Right lobe of liver (tissue), 6 donors: ENCODE results near the gene TRHDE. TPM values are rescaled to one million over a fixed set of nuclear protein-coding genes. Genes with fewer than 3 reads are reported as not detected.

Source experiments
- ATAC-seq, 4 donors: fragments of 200-7000 bp; cut with Tn5 transposase; one replicate each; pipeline ENCODE4 v1.9.1; 2020; ENCODE audit warnings: mild to moderate bottlenecking in 4 of 4, moderate library complexity in 4 of 4
- DNase-seq, 3 donors: peaks; one replicate each; pipeline ENCODE4 v3.0.0-alpha.2; 2020
- H3K27ac ChIP-seq, 3 donors: fragments of 200-600 bp; one replicate each; pipeline ENCODE4 v1.8.0; 2022
- H3K27me3 ChIP-seq, 2 donors: fragments of 200-600 bp; one replicate each; pipeline ENCODE4 v1.8.0; 2022
- H3K36me3 ChIP-seq, 4 donors: fragments of 200-600 bp; sonication (generic) in 1 of 4; one replicate each; pipeline versions ENCODE4 v1.5.1 to v1.8.0; 2017 to 2022; ENCODE audit warnings: control low read depth in 1 of 4
- H3K4me1 ChIP-seq, 4 donors: fragments of 200-600 bp; sonication (generic) in 1 of 4; one replicate each; pipeline versions ENCODE4 v1.5.1 to v1.8.0; 2017 to 2022; ENCODE audit warnings: control low read depth in 1 of 4
- H3K4me3 ChIP-seq, 3 donors: fragments of 200-600 bp; one replicate each; pipeline ENCODE4 v1.8.0; 2022
- H3K9me3 ChIP-seq, 4 donors: fragments of 200-600 bp; sonication (generic) in 1 of 4; one replicate each; pipeline versions ENCODE4 v1.5.1 to v1.8.0; 2017 to 2022; ENCODE audit warnings: control low read depth in 1 of 4
- CTCF ChIP-seq, 4 donors: fragments of 200-600 bp in 3 of 4; fragments of 450-650 bp in 1 of 4; IDR thresholded peaks; one replicate each; pipeline versions ENCODE4 v1.5.1 to v1.8.0; 2016 to 2022; ENCODE audit warnings: antibody characterized with exemption in 4 of 4, mild to moderate bottlenecking in 2 of 4
- POLR2A ChIP-seq: fragments of 450-650 bp; IDR thresholded peaks from one replicate; pipeline ENCODE4 v1.6.1; 2017; ENCODE audit warnings: antibody characterized with exemption, mild to moderate bottlenecking
- WGBS: methylation state at CpG from one replicate; pipeline ENCODE4 v1.1.6; 2018; ENCODE audit warnings: low coverage, low lambda C conversion rate; ENCODE audit not compliant: insufficient coverage; ENCODE audit errors: missing lambda C conversion rate; 5-methylcytosine and 5-hydroxymethylcytosine counted together
- intact Hi-C, 2 donors: fragments of 100-400 bp; cut with DNase I; formaldehyde crosslinking; loops; one replicate each; pipeline versions ENCODE4 v1.11.2 to v1.14.1; 2022
- total RNA-seq, 6 experiments: library from RNA; depleted of rRNA in 2 of 6; stranded (reverse); fragments of >200 nt in 2 of 6; fragmentation: NEBNext Ultra II Directional in 3 of 6; extraction: Animal tissue kit (Norgen Biotek cat#: 25700) in 3 of 6; gene quantifications; one replicate each; pipeline versions ENCODE4 v1.1.0 to v1.2.4, GENCODE V29; 2016 to 2023
- donor health status: DM: no; HTN: yes; CAD: no.
- donor health status: DM: no; HTN: no; CAD: no.
- donor health status: DM: no; HTN: no; CAD: no.
- donor health status: DM: no; HTN: yes; CAD: no.
- donor health status: DM: no; HTN: yes; CAD: no.

TRHDE gene
- total RNA-seq, 6 experiments from 2014 or later: 0.10 to 4.3 (median 0.90) TPM

- TF ChIP-seq CTCF (IDR thresholded peaks at IDR 0.05): no peak
- TF ChIP-seq POLR2A: no peak
- no peak overlapping the region for H3K27ac ChIP-seq
- H3K36me3 ChIP-seq: no peaks in the 10 kb centered on the region
- intact Hi-C loops: no loop called here
- H3K4me3 ChIP-seq: no peak overlapping the region
- H3K9me3 ChIP-seq: no peaks in the 10 kb centered on the region
- peak in 1 of 4 donors; percentile 43 for ATAC-seq
- DNase-seq: no peak
- H3K27me3 ChIP-seq: no peaks in the 10 kb centered on the region
- 86% methylated on average over 1 of the region's 1 CpG for WGBS
- no peaks in the 10 kb centered on the region for H3K4me1 ChIP-seq
These were observed 175.9 kb downstream of the TRHDE start for GRCh38 chr12:72448089-72448488.

GRCh38 chr12:72448805-72449204 is 176.6 kb downstream of the TRHDE start:
- WGBS: 64% methylated on average over 2 of the region's 2 CpGs
- no peaks in the 10 kb centered on the region for H3K9me3 ChIP-seq
- intact Hi-C loops: no loop called here

GRCh38 chr12:72453066-72453465 is 180.9 kb downstream of the TRHDE start:
- H3K4me1 ChIP-seq: no peaks in the 10 kb centered on the region
- DNase-seq (no peak), ATAC-seq (peak in 2 of 4 donors; percentile 45 to 85)
- H3K36me3 ChIP-seq: no peaks in the 10 kb centered on the region
- no peak overlapping the region for H3K4me3 ChIP-seq
- intact Hi-C loops: no loop called here
- TF ChIP-seq POLR2A (no peak), CTCF (IDR thresholded peaks at IDR 0.05) (no peak)
- no peak overlapping the region for H3K27ac ChIP-seq
- no peaks in the 10 kb centered on the region for H3K27me3 ChIP-seq
- no peaks in the 10 kb centered on the region for H3K9me3 ChIP-seq

More at GRCh38 chr12:72448805-72449204, 176.6 kb downstream of the TRHDE start:
- no peaks in the 10 kb centered on the region for H3K27me3 ChIP-seq
- ATAC-seq (no peak), DNase-seq (no peak)
- no peaks in the 10 kb centered on the region for H3K4me1 ChIP-seq
- TF ChIP-seq CTCF (IDR thresholded peaks at IDR 0.05) (no peak), POLR2A (no peak)
- H3K4me3 ChIP-seq: no peak overlapping the region
- no peak overlapping the region for H3K27ac ChIP-seq
- no peaks in the 10 kb centered on the region for H3K36me3 ChIP-seq

GRCh38 chr12:72453550-72453949 is 181.4 kb downstream of the TRHDE start:
- Histone ChIP-seq H3K27me3 (no peaks in the 10 kb centered on the region), H3K4me1 (no peaks in the 10 kb centered on the region), H3K36me3 (no peaks in the 10 kb centered on the region), H3K4me3 (no peak overlapping the region), H3K27ac (no peak overlapping the region), H3K9me3 (no peaks in the 10 kb centered on the region)
- TF ChIP-seq POLR2A (no peak), CTCF (IDR thresholded peaks at IDR 0.05) (no peak)
- DNase-seq (no peak), ATAC-seq (no peak)
- 100% methylated on average over 1 of the region's 2 CpGs for WGBS
- intact Hi-C loops: no loop called here

GRCh38 chr12:72464471-72464870 is 192.3 kb downstream of the TRHDE start:
- ATAC-seq (no peak), DNase-seq (no peak)
- H3K9me3 ChIP-seq: no peaks in the 10 kb centered on the region
- H3K4me3 ChIP-seq: no peak overlapping the region
- TF ChIP-seq CTCF (IDR thresholded peaks at IDR 0.05) (no peak), POLR2A (no peak)
- H3K27me3 ChIP-seq: no peaks in the 10 kb centered on the region
- H3K36me3 ChIP-seq: no peaks in the 10 kb centered on the region
- H3K4me1 ChIP-seq: no peaks in the 10 kb centered on the region
- H3K27ac ChIP-seq: no peak overlapping the region
- intact Hi-C loops: no loop called here
